GM18499 (cell line): ENCODE measurements around the gene CRISP1.
"Not testable (repeated sequence)": the region's sequence is repeated elsewhere in the genome, so short reads cannot be mapped to it uniquely, and the experiment has no call there.

Experiments used
- ATAC-seq: cut with Tn5 transposase; IDR thresholded peaks from one replicate; pipeline ENCODE4 v1.9.1; 2021; ENCODE audit warnings: moderate number of reproducible peaks; ENCODE audit not compliant: insufficient read depth, unreplicated experiment

Gene CRISP1

GRCh38 chr6:49866485-49866943 is at the start of gene CRISP1:
TSS of gene CRISP1 (minus strand) at chr6:49866535. CDS start at chr6:49857400, 9,135 bp downstream.
- ATAC-seq, result no peak

- no peak for ATAC-seq
Measured at GRCh38 chr6:49915035-49915434, 48.7 kb upstream of the CRISP1 start.

GRCh38 chr6:49913636-49914375 is 47.5 kb upstream of the CRISP1 start:
- no peak for ATAC-seq

- ATAC-seq, result no peak
Measured at GRCh38 chr6:49912196-49912595, 45.9 kb upstream of the CRISP1 start.

- ATAC-seq, result no peak
Measured at GRCh38 chr6:49911252-49911651, 44.9 kb upstream of the CRISP1 start.

- ATAC-seq, result no peak
Measured at GRCh38 chr6:49909563-49909962, 43.2 kb upstream of the CRISP1 start.

GRCh38 chr6:49906526-49906925 is 40.2 kb upstream of the CRISP1 start:
- ATAC-seq, result no peak

- no peak for ATAC-seq
Measured at GRCh38 chr6:49905296-49905695, 39.0 kb upstream of the CRISP1 start.

GRCh38 chr6:49902856-49903255 is 36.5 kb upstream of the CRISP1 start:
- ATAC-seq, result no peak

- no peak for ATAC-seq
Measured at GRCh38 chr6:49898904-49899566, 32.7 kb upstream of the CRISP1 start.

GRCh38 chr6:49895553-49895952 is 29.2 kb upstream of the CRISP1 start:
- not testable (repeated sequence) for ATAC-seq

GRCh38 chr6:49892280-49892679 is 25.9 kb upstream of the CRISP1 start:
- no peak for ATAC-seq

- no peak for ATAC-seq
Measured at GRCh38 chr6:49890988-49891387, 24.7 kb upstream of the CRISP1 start.

- no peak for ATAC-seq
Measured at GRCh38 chr6:49888742-49889431, 22.6 kb upstream of the CRISP1 start.

- no peak for ATAC-seq
Measured at GRCh38 chr6:49868951-49869529, 2.7 kb upstream of the CRISP1 start.

- no peak for ATAC-seq
Measured at GRCh38 chr6:49856282-49856681, 10.1 kb downstream of the CRISP1 start.

- no peak for ATAC-seq
Measured at GRCh38 chr6:49855221-49855620, 11.1 kb downstream of the CRISP1 start.

- ATAC-seq, result no peak
Measured at GRCh38 chr6:49852975-49853374, 13.4 kb downstream of the CRISP1 start.

GRCh38 chr6:49849213-49849907 is 17.0 kb downstream of the CRISP1 start:
- ATAC-seq, result peak; percentile 77

- ATAC-seq, result no peak
Measured at GRCh38 chr6:49847673-49848072, 18.7 kb downstream of the CRISP1 start.
